Mesothelial cell of epicardium (in vitro differentiated cells): ENCODE data around the gene ATP23. TPM values are rescaled to one million over a fixed set of nuclear protein-coding genes. Genes with fewer than 3 reads are reported as not detected.

Experiments
- DNase-seq, 2 experiments: peaks; one replicate each; pipeline ENCODE4 v3.0.0; 2021; ENCODE audit warnings: low spot score in 2 of 2; ENCODE audit not compliant: unreplicated experiment in 2 of 2
- H3K27ac Mint-ChIP-seq: 2 replicates; pipeline ENCODE4 v1.8.0; 2021; ENCODE audit warnings: mixed read lengths
- H3K27me3 Mint-ChIP-seq: 2 replicates; pipeline ENCODE4 v1.8.0; 2021; ENCODE audit warnings: low read depth, mixed read lengths
- H3K36me3 Mint-ChIP-seq: 2 replicates; pipeline ENCODE4 v1.8.0; 2021; ENCODE audit warnings: mixed read lengths
- H3K4me1 Mint-ChIP-seq: 2 replicates; pipeline ENCODE4 v1.8.0; 2021; ENCODE audit warnings: mixed read lengths
- H3K4me3 Mint-ChIP-seq: 2 replicates; pipeline ENCODE4 v1.8.0; 2021; ENCODE audit warnings: mild to moderate bottlenecking, moderate library complexity, mixed read lengths
- H3K9me3 Mint-ChIP-seq: 2 replicates; pipeline ENCODE4 v1.8.0; 2021; ENCODE audit warnings: mixed read lengths
- total RNA-seq: library from RNA; stranded (reverse); gene quantifications from 3 replicates; pipeline ENCODE4 v1.2.1, GENCODE V29; 2021
- TF ChIP-seq, protein P1 (sequence below): fragments of 200-600 bp; sonication (generic); IDR thresholded peaks from one replicate; pipeline ENCODE4 v1.5.0; 2021; ENCODE audit warnings: antibody characterized with exemption; ENCODE audit not compliant: unreplicated experiment

The ATP23 gene
- total RNA-seq, 1 donor from 2014 or later, result 5.5 TPM

DNA sequence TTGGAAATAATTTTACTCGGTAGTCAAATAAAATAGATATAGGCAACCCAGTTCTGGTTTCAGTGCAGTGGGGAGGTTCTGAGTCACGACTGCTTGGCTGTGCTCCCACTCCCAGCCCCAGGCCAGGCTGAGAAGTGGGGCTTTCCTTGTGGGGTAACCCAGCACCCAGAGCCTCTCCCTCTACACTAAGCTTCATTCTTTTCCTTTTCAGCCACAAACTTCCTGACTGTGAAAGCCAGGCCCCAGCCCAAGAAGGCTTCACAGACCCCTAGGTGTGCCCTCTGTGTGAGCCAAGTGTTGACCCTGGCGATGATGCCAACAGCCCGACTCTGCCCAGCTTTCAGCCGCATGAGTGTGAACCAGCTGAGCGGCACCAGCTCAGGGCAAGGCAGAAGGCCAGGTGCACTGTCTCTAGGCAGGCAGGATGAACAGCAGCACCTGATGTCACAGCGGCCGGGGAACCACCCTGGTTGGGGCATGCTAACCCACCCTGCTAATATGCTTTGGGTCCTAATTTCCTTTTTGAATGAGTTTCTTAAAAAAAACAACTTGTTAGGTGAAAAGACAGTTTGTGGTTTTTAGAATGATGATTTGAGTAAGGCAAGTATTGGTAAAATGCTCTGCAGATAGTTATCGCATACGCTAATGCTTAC lies 42.2 kb upstream of the ATP23 start:
- peak overlapping the region; percentile 98 for H3K27ac Mint-ChIP-seq
- DNase-seq, result no peak
- H3K4me3 Mint-ChIP-seq, result no peak overlapping the region
- no peaks in the 10 kb centered on the region for H3K36me3 Mint-ChIP-seq
- no peaks in the 10 kb centered on the region for H3K9me3 Mint-ChIP-seq
- H3K27me3 Mint-ChIP-seq, result no peaks in the 10 kb centered on the region
- TF ChIP-seq, protein P1, sequence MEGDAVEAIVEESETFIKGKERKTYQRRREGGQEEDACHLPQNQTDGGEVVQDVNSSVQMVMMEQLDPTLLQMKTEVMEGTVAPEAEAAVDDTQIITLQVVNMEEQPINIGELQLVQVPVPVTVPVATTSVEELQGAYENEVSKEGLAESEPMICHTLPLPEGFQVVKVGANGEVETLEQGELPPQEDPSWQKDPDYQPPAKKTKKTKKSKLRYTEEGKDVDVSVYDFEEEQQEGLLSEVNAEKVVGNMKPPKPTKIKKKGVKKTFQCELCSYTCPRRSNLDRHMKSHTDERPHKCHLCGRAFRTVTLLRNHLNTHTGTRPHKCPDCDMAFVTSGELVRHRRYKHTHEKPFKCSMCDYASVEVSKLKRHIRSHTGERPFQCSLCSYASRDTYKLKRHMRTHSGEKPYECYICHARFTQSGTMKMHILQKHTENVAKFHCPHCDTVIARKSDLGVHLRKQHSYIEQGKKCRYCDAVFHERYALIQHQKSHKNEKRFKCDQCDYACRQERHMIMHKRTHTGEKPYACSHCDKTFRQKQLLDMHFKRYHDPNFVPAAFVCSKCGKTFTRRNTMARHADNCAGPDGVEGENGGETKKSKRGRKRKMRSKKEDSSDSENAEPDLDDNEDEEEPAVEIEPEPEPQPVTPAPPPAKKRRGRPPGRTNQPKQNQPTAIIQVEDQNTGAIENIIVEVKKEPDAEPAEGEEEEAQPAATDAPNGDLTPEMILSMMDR, result no peak
- peaks cover 47% of the 10 kb centered on the region for H3K4me1 Mint-ChIP-seq

DNA sequence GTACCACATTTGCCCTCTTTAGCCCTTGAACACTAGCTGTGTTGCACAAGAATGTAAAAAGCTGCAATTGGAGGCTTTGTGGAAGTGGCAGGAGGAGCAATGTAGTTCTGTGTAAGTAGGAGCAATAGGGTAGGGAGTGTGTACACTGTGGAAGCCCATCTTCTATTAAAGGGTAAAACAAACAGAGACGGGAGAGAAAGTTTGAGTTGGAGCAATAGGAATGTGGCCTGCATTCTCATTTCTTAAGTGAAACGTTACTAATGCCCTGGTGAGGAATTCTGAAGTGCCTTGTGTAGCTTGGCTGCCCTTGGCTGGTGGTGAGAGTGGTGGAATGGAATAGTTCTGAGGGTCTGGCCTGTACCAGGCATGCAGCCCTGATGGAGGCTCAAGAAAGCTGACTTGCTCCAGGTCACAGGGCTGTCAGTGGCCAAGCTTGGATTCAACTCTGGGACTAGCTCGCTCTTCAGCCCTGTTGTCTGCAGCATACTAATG lies 38.8 kb upstream of the ATP23 start:
- Mint-ChIP-seq H3K36me3 (no peaks in the 10 kb centered on the region), H3K9me3 (no peaks in the 10 kb centered on the region), H3K4me3 (no peak overlapping the region), H3K4me1 (peaks cover 23% of the 10 kb centered on the region), H3K27me3 (peaks cover 21% of the 10 kb centered on the region), H3K27ac (no peak overlapping the region)
- TF ChIP-seq, protein P1, result no peak
- DNase-seq, result no peak

DNA sequence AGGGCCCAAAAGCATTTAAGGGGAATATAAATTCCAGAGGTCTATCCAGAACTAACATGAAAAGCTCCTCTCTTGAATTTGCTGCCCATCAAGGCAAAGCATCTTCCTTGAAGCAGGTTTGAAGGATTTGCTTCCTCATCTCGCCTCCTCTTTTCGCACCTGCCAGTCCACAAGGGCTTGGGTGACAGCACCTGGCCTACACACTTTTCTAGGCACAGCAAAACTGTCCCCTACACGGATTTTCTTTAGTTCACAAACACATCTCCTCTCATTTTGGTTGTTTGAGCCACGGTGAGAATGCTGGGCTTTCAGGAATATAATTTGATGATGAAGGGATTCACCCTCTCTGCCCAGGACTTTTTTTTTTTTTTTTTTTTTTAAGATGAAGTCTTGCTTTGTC lies 36.9 kb upstream of the ATP23 start:
- TF ChIP-seq, protein P1, result no peak
- peaks cover 6% of the 10 kb centered on the region for H3K4me1 Mint-ChIP-seq
- no peak overlapping the region for H3K4me3 Mint-ChIP-seq
- no peaks in the 10 kb centered on the region for H3K36me3 Mint-ChIP-seq
- no peak overlapping the region for H3K27ac Mint-ChIP-seq
- no peaks in the 10 kb centered on the region for H3K9me3 Mint-ChIP-seq
- peaks cover 29% of the 10 kb centered on the region for H3K27me3 Mint-ChIP-seq
- DNase-seq, result no peak

DNA sequence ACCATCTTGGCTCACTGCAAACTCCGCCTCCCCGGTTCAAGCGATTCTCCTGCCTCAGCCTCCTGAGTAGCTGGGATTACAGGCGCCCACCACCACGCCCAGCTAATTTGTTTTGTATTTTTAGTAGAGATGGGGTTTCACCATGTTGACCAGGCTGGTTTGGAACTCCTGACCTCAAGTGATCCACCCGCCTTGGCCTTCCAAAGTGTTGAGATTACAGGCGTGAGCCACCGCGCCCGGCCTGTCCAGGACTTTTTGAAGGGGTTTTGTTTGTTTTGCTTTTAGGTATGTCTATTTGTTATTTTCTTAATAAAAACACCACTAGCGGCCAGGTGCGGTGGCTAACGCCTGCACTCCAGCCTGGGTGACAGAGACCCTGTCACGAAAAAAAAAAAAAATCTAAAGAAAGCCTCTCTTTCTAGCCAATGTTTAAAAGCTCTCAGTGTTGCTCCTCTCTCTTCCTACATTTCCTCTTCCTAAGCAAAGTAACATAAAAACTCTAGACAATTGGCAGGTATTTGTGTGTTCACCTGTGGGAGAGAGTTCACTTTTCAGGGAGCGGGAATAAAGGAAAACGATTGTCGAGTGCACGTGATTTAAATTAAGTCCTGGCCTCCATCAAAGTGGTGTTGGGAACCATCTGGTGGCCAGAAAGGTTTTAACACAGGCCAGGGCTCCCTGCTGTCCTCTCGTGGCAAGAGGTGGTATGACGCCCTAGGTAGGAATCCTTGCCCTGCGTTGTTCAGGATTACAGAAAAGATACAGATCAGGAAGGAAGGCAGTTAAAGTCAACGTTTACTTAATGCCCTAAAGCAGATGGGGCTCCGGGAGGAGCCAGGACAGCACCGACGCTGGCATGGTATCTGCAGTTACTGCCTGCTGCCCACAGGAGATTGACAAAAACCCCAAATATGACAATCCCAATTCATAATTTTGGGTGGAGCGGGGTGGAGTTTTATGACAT lies 36.2 kb upstream of the ATP23 start:
- H3K27me3 Mint-ChIP-seq, result peaks cover 29% of the 10 kb centered on the region
- peak; percentile 58 to 90 for DNase-seq
- TF ChIP-seq, protein P1, result peak; percentile 97
- H3K27ac Mint-ChIP-seq, result peak overlapping the region; percentile 62
- H3K4me3 Mint-ChIP-seq, result peak overlapping the region; percentile 47
- H3K9me3 Mint-ChIP-seq, result no peaks in the 10 kb centered on the region
- peaks cover 6% of the 10 kb centered on the region for H3K4me1 Mint-ChIP-seq
- H3K36me3 Mint-ChIP-seq, result no peaks in the 10 kb centered on the region

DNA sequence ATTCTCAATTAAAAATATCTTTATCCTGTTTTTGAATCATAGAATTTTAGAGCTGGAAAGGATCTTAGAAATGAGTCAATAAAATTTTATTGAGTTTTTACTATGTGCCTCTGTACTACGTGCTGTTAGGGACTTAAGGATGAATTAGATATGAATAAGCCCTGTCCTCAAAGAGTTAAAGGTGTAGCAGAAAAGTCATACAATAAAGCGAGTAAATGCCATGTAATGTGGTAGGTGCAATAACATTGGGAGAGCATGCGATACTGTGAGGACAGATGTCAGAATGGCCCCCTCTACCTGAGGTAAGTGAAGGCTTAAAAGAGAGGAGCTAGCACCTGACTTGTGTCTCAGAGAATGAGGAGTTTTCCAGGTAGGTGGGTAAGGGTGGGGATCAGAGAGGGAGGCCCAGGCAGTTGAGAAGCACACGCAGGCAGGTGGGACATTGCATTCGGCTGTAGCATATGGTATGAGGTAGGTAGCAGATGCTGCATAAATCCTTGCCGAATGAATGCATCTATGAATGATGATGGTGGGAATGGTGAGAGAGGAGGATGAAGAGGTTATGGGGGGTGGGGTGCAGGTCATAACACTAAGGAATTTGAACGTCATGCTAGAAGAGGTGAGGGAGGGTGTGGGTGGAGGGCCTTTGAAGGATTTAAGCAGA lies 35.4 kb upstream of the ATP23 start:
- H3K27me3 Mint-ChIP-seq, result peaks cover 33% of the 10 kb centered on the region

More for the DNA sequence above, 35.4 kb upstream of the ATP23 start:
- Mint-ChIP-seq H3K27ac (no peak overlapping the region), H3K4me3 (no peak overlapping the region), H3K36me3 (no peaks in the 10 kb centered on the region), H3K9me3 (no peaks in the 10 kb centered on the region), H3K4me1 (peaks cover 6% of the 10 kb centered on the region)
- DNase-seq, result no peak
- TF ChIP-seq, protein P1, result no peak
